ENCODE results near the gene LYRM1. TPM values are rescaled to one million over a fixed set of nuclear protein-coding genes. Genes with fewer than 3 reads are reported as not detected.

LYRM1 gene
- polyA plus RNA-seq, 1 donor from 2014 or later = 125 TPM

DNA sequence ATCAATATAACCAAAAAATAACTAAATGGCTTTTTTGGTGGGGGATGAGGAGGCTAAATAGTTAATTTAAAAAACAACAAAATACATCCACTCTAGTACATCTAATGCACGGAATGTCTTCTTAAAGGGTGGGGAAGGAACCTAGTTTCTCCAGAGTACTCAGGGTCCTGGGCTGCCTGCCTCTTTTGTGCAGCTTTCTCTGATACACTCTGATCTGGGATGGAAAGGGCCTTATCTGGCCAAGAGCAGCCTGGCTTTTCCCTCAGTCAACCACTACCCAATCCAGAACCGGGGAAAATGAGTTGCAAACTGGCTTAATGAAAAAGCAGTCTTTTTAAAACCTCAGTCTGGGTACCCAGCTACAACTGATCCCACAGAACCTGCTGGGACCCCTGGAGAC, 43.3 kb upstream of the LYRM1 start:
- no peak overlapping the region for H3K4me2 ChIP-seq (ENCODE audit: low read length)
- H3F3A ChIP-seq (ENCODE audit: insufficient read depth, low read length, poor library complexity, severe bottlenecking) = no peaks in the 10 kb centered on the region
- no peaks in the 10 kb centered on the region for H3K9me3 ChIP-seq (ENCODE audit: low read length)
- H3K27me3 ChIP-seq (ENCODE audit: insufficient read depth, low read depth, low read length) = no peaks in the 10 kb centered on the region
- no peaks in the 10 kb centered on the region for H3K79me2 ChIP-seq (replicated peaks; ENCODE audit: insufficient read depth, low read length)
- H3K27ac ChIP-seq (ENCODE audit: low read length) = no peak overlapping the region
- no peak overlapping the region for H2AFZ ChIP-seq (ENCODE audit: low read depth, low read length)
- TF ChIP-seq SMC3 (conservative IDR thresholded peaks at IDR 0.05; ENCODE audit: poor library complexity) (no peak), EP300 (conservative IDR thresholded peaks at IDR 0.05; ENCODE audit: poor library complexity, severe bottlenecking) (no peak), EZH2 (IDR thresholded peaks at IDR 0.05; ENCODE audit: borderline replicate concordance, insufficient read depth, low read length, poor library complexity, severe bottlenecking) (no peak), REST (IDR thresholded peaks at IDR 0.05; ENCODE audit: borderline replicate concordance) (no peak), TAF1 (IDR thresholded peaks at IDR 0.05; ENCODE audit: low read depth) (no peak), MXI1 (conservative IDR thresholded peaks at IDR 0.05; ENCODE audit: poor library complexity, severe bottlenecking) (no peak), RAD21 (conservative IDR thresholded peaks at IDR 0.05) (no peak), POLR2AphosphoS5 (IDR thresholded peaks at IDR 0.05) (no peak)
- TF ChIP-seq, protein P1, sequence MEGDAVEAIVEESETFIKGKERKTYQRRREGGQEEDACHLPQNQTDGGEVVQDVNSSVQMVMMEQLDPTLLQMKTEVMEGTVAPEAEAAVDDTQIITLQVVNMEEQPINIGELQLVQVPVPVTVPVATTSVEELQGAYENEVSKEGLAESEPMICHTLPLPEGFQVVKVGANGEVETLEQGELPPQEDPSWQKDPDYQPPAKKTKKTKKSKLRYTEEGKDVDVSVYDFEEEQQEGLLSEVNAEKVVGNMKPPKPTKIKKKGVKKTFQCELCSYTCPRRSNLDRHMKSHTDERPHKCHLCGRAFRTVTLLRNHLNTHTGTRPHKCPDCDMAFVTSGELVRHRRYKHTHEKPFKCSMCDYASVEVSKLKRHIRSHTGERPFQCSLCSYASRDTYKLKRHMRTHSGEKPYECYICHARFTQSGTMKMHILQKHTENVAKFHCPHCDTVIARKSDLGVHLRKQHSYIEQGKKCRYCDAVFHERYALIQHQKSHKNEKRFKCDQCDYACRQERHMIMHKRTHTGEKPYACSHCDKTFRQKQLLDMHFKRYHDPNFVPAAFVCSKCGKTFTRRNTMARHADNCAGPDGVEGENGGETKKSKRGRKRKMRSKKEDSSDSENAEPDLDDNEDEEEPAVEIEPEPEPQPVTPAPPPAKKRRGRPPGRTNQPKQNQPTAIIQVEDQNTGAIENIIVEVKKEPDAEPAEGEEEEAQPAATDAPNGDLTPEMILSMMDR (IDR thresholded peaks at IDR 0.05; ENCODE audit: poor library complexity, severe bottlenecking) = no peak
- peaks cover 15% of the 10 kb centered on the region for H3K36me3 ChIP-seq (ENCODE audit: insufficient read depth, low read length)
- no peak overlapping the region for H3K9ac ChIP-seq (ENCODE audit: low read length)
- no peak overlapping the region for H3K4me3 ChIP-seq (ENCODE audit: low read length)
- no peaks in the 10 kb centered on the region for H4K20me1 ChIP-seq (ENCODE audit: insufficient read depth)
- H3K9me2 ChIP-seq (ENCODE audit: insufficient read depth, low read length) = no peaks in the 10 kb centered on the region

- peaks cover 5% of the 10 kb centered on the region for H3K79me2 ChIP-seq (replicated peaks; ENCODE audit: insufficient read depth, low read length)
- H3K27ac ChIP-seq (ENCODE audit: low read length) = no peak overlapping the region
- H2AFZ ChIP-seq (ENCODE audit: low read depth, low read length) = no peak overlapping the region
- H3F3A ChIP-seq (ENCODE audit: insufficient read depth, low read length, poor library complexity, severe bottlenecking) = no peaks in the 10 kb centered on the region
- no peaks in the 10 kb centered on the region for H3K27me3 ChIP-seq (ENCODE audit: insufficient read depth, low read depth, low read length)
- no peaks in the 10 kb centered on the region for H4K20me1 ChIP-seq (ENCODE audit: insufficient read depth)
- no peak overlapping the region for H3K9ac ChIP-seq (ENCODE audit: low read length)
- peaks cover 15% of the 10 kb centered on the region for H3K36me3 ChIP-seq (ENCODE audit: insufficient read depth, low read length)
- no peaks in the 10 kb centered on the region for H3K9me2 ChIP-seq (ENCODE audit: insufficient read depth, low read length)
- H3K9me3 ChIP-seq (ENCODE audit: low read length) = no peaks in the 10 kb centered on the region
- no peak overlapping the region for H3K4me2 ChIP-seq (ENCODE audit: low read length)
- H3K4me3 ChIP-seq (ENCODE audit: low read length) = no peak overlapping the region
- TF ChIP-seq EP300 (conservative IDR thresholded peaks at IDR 0.05; ENCODE audit: poor library complexity, severe bottlenecking) = no peak
- no peak for TF ChIP-seq REST (IDR thresholded peaks at IDR 0.05; ENCODE audit: borderline replicate concordance)
- TF ChIP-seq, protein P1 (IDR thresholded peaks at IDR 0.05; ENCODE audit: poor library complexity, severe bottlenecking) = no peak
- TF ChIP-seq TAF1 (IDR thresholded peaks at IDR 0.05; ENCODE audit: low read depth) = no peak
- no peak for TF ChIP-seq RAD21 (conservative IDR thresholded peaks at IDR 0.05)
- TF ChIP-seq SMC3 (conservative IDR thresholded peaks at IDR 0.05; ENCODE audit: poor library complexity) = no peak
- TF ChIP-seq EZH2 (IDR thresholded peaks at IDR 0.05; ENCODE audit: borderline replicate concordance, insufficient read depth, low read length, poor library complexity, severe bottlenecking) = no peak
- TF ChIP-seq POLR2AphosphoS5 (IDR thresholded peaks at IDR 0.05) = no peak
- no peak for TF ChIP-seq MXI1 (conservative IDR thresholded peaks at IDR 0.05; ENCODE audit: poor library complexity, severe bottlenecking)
Observed at GRCh38 chr16:20859229-20859628, 41.3 kb upstream of the LYRM1 start.

Data from neural cell (in vitro differentiated cells).